ENCODE results near the gene NUBP2.

The NUBP2 gene

DNA sequence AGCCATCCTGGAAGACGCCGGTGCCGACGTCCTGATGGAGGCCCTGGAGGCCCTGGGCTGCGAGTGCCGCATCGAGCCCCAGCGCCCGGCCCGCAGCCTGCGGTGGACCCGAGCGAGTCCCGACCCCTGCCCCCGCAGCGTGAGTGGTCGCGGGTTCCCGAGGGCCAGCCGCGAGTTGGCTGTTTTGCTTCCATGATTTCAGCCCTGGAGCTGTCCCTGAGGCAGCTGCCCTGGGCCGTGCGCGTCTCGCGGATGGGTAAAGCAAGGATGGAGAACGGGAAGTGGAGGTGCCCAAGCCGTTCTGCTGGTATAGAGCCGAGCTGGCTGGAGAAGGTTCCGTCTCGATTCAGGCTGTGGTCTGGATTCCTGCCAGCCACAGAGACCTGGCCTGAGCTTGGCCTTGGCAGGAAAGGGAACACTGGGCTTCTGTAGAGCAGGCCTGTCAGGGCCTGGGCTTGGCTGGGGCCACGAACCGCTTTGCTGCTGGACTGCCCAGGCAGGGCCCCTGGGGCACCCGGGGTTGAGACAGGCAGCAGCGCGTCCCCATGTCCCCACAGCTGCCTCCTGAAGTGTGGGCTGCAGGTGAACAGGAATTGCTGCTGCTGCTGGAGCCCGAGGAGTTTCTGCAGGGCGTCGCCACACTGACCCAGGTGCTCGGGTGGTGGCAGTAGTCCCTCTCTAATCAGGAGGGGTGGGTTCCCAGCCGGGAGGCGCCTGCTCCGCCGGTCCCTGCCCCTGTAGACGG lies 8.9 kb upstream of the NUBP2 start:
- Histone ChIP-seq H3K36me3 (ENCODE audit: control insufficient read depth, insufficient read depth, low read length) (peaks cover 42% of the 10 kb centered on the region), H3K9me3 (ENCODE audit: control insufficient read depth, low read length) (no peaks in the 10 kb centered on the region), H3K4me3 (ENCODE audit: extremely low read depth, insufficient read depth, low read length, poor library complexity, severe bottlenecking) (peak overlapping the region; percentile 88), H3K4me1 (ENCODE audit: control insufficient read depth, insufficient read depth, low read length, poor library complexity, severe bottlenecking) (peaks cover 8% of the 10 kb centered on the region), H3K27ac (ENCODE audit: low read depth, low read length, severe bottlenecking) (peak overlapping the region; percentile 87)
- 26 to 34% methylated on average over 40 to 44 of the region's 45 CpGs for WGBS, 2 experiments (ENCODE audit: insufficient coverage in 2 of 2)

DNA sequence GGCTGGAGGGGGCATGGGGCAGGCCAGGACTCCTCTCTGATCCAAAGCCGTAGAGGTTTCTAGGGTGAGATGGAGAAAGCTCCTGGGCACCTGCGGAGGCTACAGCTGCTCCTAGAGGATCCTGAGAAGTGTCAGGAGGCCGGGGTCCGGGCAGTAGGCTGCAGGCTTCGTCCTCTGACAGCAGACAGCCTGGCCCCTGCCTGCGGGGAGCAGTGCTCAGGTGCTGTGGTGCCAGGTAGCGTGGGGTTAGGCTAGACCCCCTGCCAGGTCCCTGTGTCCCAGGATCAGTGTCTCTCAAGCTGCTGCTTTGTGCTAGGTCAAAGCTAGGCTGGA lies 8.3 kb upstream of the NUBP2 start:
- no peak overlapping the region for H3K27ac ChIP-seq (ENCODE audit: low read depth, low read length, severe bottlenecking)
- H3K4me3 ChIP-seq (ENCODE audit: extremely low read depth, insufficient read depth, low read length, poor library complexity, severe bottlenecking): peak overlapping the region; percentile 88
- WGBS, 2 experiments (ENCODE audit: insufficient coverage in 2 of 2): 94 to 100% methylated on average over 5 to 7 of the region's 7 CpGs
- H3K4me1 ChIP-seq (ENCODE audit: control insufficient read depth, insufficient read depth, low read length, poor library complexity, severe bottlenecking): peaks cover 8% of the 10 kb centered on the region
- no peaks in the 10 kb centered on the region for H3K9me3 ChIP-seq (ENCODE audit: control insufficient read depth, low read length)
- H3K36me3 ChIP-seq (ENCODE audit: control insufficient read depth, insufficient read depth, low read length): peaks cover 42% of the 10 kb centered on the region

DNA sequence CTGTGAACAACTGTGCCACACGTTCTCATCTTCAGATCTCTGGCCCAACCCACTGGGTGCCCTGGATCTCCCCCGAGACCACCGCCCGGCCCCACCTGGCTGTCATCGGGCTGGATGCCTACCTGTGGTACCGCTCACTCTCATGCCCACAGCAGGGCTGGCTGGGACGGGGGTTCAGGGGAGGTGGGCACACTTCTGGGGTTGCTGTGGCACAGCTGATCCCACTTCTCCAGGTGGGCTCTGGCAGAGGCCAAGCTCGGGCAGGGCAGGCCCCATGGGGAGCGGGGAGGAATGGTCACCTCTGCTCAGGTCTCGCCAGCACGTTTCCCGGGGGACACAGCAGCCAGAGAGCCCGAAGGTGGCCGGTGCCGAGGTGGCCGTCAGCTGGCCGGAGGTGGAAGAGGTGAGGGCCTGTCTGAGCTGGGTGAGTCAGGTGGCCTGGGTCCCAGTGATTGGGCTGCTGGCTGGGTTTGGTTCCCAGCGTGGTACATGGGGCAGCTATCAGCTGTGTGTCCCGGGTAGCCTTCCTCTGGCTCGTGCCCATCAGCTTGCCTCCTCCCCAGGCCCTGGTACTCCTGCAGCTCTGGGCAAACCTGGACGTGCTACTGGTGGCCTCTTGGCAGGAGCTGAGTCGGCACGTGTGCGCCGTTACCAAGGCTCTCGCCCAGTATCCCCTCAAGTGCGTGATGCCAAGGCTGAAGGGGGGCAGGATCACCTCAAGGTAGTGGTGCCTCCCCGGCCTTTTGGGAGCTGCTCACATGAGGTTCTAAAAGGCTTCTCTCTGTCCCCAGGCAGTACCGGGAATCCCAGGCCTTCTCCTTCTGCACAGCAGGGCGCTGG lies 7.5 kb upstream of the NUBP2 start:
- H3K27ac ChIP-seq (ENCODE audit: low read depth, low read length, severe bottlenecking): no peak overlapping the region
- peaks cover 50% of the 10 kb centered on the region for H3K36me3 ChIP-seq (ENCODE audit: control insufficient read depth, insufficient read depth, low read length)
- peaks cover 8% of the 10 kb centered on the region for H3K4me1 ChIP-seq (ENCODE audit: control insufficient read depth, insufficient read depth, low read length, poor library complexity, severe bottlenecking)
- H3K4me3 ChIP-seq (ENCODE audit: extremely low read depth, insufficient read depth, low read length, poor library complexity, severe bottlenecking): no peak overlapping the region
- WGBS, 2 experiments (ENCODE audit: insufficient coverage in 2 of 2): 95 to 97% methylated on average over 27 to 30 of the region's 30 CpGs
- H3K9me3 ChIP-seq (ENCODE audit: control insufficient read depth, low read length): no peaks in the 10 kb centered on the region

DNA sequence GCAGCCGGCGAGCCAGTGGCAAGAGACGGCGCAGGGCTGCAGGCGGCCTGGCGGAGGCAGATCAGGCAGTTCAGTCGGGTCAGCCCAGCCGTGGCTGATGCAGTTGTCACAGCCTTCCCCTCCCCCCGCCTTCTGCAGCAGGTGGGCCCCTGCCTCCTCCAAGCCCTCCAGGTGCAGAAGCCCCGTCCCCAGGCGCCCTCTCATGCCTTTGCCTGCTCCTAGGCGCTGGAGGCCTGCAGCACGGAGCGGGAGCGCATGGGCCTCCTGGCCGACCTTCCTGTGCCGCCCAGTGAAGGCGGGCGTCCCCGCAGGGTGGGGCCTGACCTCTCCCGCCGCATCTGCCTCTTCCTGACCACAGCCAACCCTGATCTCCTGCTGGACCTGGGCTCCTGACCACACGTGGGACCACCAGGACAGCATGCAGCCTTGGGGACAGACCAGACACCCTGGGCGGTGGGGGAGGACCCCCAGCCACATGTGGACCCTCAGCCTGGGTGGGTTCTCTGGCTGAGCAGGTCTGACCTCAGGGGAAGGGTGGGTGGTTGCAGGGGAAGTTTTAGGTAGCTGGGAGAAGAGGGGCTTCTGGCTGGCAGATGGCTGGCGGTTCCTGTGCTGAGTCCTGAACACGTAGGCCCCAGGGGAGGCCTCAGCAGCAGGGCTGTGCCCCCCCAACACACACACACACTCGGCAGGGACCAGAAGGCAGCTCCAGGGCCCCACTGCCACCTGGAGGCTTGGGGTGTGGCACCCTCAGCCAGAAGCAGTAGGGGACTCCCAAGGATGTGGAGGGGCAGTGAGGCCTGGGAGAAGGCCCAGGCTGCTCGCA lies 6.7 kb upstream of the NUBP2 start:
- WGBS, 2 experiments (ENCODE audit: insufficient coverage in 2 of 2): 93 to 96% methylated on average over 19 to 21 of the region's 28 CpGs
- Histone ChIP-seq H3K27ac (ENCODE audit: low read depth, low read length, severe bottlenecking) (no peak overlapping the region), H3K36me3 (ENCODE audit: control insufficient read depth, insufficient read depth, low read length) (peaks cover 55% of the 10 kb centered on the region), H3K4me1 (ENCODE audit: control insufficient read depth, insufficient read depth, low read length, poor library complexity, severe bottlenecking) (peaks cover 10% of the 10 kb centered on the region), H3K9me3 (ENCODE audit: control insufficient read depth, low read length) (no peaks in the 10 kb centered on the region), H3K4me3 (ENCODE audit: extremely low read depth, insufficient read depth, low read length, poor library complexity, severe bottlenecking) (no peak overlapping the region)

DNA sequence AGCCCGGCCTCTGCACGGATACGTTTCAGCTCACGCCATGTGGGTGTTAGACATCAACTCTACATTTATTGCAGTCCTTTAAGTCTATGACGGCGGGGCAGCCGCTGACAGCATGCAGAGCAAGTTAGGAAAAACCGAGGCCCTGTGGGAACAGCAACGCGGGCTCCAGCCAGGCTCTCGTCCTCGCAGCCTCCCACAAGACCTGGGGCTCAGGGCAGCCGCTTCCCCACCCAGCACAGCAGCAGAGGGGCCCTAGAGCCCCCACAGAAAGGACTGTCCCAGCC lies 6.1 kb upstream of the NUBP2 start:
- H3K4me1 ChIP-seq (ENCODE audit: control insufficient read depth, insufficient read depth, low read length, poor library complexity, severe bottlenecking): peaks cover 14% of the 10 kb centered on the region
- no peaks in the 10 kb centered on the region for H3K9me3 ChIP-seq (ENCODE audit: control insufficient read depth, low read length)
- peaks cover 57% of the 10 kb centered on the region for H3K36me3 ChIP-seq (ENCODE audit: control insufficient read depth, insufficient read depth, low read length)
- WGBS, 2 experiments (ENCODE audit: insufficient coverage in 2 of 2): 92 to 97% methylated on average over 13 of the region's 13 CpGs
- no peak overlapping the region for H3K4me3 ChIP-seq (ENCODE audit: extremely low read depth, insufficient read depth, low read length, poor library complexity, severe bottlenecking)
- H3K27ac ChIP-seq (ENCODE audit: low read depth, low read length, severe bottlenecking): no peak overlapping the region

DNA sequence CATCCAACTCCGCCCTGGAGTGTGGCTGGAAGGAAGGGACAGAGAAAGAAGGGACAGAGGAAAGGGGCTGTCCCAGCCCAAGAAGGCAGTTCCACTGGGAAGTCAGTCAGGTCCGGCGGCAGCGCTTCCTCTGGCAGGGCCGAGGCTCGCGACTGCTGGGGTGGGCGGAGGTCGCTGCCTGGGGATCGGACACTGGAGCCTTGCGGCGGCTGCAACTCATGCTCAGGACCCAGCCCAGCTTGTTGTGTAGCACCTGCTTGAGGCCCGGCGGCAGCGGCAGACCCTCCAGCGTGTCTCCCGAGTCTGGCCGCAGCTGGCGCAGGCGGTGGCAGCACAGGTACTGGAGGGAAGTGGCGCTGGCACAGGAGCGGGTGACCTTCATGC lies 5.8 kb upstream of the NUBP2 start:
- H3K4me1 ChIP-seq (ENCODE audit: control insufficient read depth, insufficient read depth, low read length, poor library complexity, severe bottlenecking): peaks cover 14% of the 10 kb centered on the region

DNA sequence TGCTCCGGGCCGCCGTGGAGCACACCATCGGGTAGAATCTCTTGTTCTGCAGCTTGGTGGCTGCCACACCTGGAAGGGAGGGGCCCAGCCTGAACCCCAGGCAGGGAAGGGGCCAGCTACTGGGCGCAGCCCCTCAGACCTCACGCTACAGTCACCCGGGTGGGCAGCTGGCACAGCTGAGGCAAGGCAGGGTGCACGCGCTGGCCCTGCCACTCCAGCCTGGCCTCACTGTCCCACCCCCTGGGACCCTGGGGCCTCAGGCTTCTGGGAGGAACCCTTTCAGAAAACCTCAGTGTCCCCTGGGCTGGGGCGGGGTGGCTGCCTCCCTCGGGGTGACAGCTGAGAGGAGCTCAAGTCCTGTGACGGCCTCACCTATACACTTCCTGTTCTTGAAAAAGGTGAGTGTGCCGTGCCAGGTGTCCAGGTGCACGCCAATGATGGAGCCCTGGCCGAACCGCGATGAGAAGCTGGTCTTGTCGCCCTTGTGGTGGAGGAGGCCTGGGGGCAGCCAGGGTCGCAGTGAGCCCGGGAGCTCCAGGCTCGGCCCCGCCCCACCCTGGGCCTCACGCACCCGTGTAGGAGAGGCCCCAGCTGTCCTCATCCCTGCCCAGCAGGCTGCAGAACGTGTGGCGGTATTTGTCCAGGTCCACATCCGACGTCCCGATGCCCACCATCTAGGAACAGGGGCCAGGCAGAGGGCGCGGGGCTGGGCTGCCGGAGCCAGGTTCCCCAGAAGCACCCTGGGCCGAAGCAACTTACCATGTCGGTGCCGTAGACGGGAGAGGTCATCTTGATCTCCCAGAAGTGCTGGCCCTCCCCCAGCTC lies 5.2 kb upstream of the NUBP2 start:
- H3K9me3 ChIP-seq (ENCODE audit: control insufficient read depth, low read length): no peaks in the 10 kb centered on the region
- WGBS, 2 experiments (ENCODE audit: insufficient coverage in 2 of 2): 94 to 97% methylated on average over 33 to 35 of the region's 36 CpGs
- no peak overlapping the region for H3K4me3 ChIP-seq (ENCODE audit: extremely low read depth, insufficient read depth, low read length, poor library complexity, severe bottlenecking)
- no peak overlapping the region for H3K27ac ChIP-seq (ENCODE audit: low read depth, low read length, severe bottlenecking)
- H3K4me1 ChIP-seq (ENCODE audit: control insufficient read depth, insufficient read depth, low read length, poor library complexity, severe bottlenecking): peaks cover 14% of the 10 kb centered on the region
- peaks cover 57% of the 10 kb centered on the region for H3K36me3 ChIP-seq (ENCODE audit: control insufficient read depth, insufficient read depth, low read length)

More for the DNA sequence above, 5.8 kb upstream of the NUBP2 start:
- Histone ChIP-seq H3K36me3 (ENCODE audit: control insufficient read depth, insufficient read depth, low read length) (peaks cover 57% of the 10 kb centered on the region), H3K27ac (ENCODE audit: low read depth, low read length, severe bottlenecking) (no peak overlapping the region), H3K4me3 (ENCODE audit: extremely low read depth, insufficient read depth, low read length, poor library complexity, severe bottlenecking) (no peak overlapping the region), H3K9me3 (ENCODE audit: control insufficient read depth, low read length) (no peaks in the 10 kb centered on the region)
- 98 to 99% methylated on average over 21 to 22 of the region's 22 CpGs for WGBS, 2 experiments (ENCODE audit: insufficient coverage in 2 of 2)

DNA sequence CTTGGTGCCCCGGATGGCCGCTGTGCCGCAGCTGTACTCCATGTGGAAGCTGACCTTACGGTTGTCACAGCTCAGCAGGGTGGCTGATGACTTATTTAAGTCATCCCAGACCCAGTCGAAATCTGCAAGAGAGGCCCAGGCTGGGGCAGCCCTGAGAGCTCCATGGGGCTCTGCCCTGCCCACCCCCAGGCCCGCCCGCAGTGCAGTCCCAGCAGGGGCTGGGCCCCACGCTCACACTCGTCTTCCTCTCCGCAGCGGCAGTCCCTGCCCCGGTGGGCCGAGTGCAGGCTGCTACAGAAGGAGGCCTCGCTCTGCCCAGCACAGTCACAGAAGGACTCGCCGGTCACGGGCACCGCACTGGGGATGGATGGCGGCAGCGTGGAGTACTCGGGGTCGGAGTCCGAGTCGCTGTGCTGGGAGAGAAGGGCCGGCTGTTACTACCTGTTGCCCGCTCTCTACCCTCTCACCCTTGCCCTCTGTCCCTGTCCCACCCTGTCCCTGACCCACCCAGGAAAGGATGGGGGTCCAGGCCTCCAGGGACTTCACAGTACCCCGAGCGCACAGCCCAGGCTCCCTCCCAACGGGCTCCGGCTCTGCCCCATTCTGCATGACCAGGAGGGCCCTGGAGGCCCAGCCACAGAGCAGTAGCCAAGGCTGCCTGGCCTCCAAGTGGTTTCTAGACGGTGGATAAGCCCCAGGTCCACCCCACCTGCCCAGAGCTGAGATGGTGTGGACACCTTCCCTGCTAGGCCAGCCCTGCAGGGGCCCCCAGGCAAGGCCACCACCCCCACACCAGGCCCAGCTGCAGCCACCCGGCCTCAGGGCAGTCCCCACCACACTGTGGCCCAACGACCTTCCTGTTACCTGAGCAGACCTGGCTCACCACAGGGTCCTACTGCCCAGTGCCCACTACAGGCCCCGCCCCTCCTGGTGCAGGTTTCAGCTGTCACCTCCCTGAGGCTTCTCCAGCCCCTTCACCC lies 4.3 kb upstream of the NUBP2 start:
- Histone ChIP-seq H3K36me3 (ENCODE audit: control insufficient read depth, insufficient read depth, low read length) (peaks cover 57% of the 10 kb centered on the region), H3K9me3 (ENCODE audit: control insufficient read depth, low read length) (no peaks in the 10 kb centered on the region), H3K4me3 (ENCODE audit: extremely low read depth, insufficient read depth, low read length, poor library complexity, severe bottlenecking) (no peak overlapping the region), H3K27ac (ENCODE audit: low read depth, low read length, severe bottlenecking) (no peak overlapping the region), H3K4me1 (ENCODE audit: control insufficient read depth, insufficient read depth, low read length, poor library complexity, severe bottlenecking) (peaks cover 14% of the 10 kb centered on the region)
- WGBS, 2 experiments (ENCODE audit: insufficient coverage in 2 of 2): 91 to 93% methylated on average over 30 to 32 of the region's 34 CpGs

DNA sequence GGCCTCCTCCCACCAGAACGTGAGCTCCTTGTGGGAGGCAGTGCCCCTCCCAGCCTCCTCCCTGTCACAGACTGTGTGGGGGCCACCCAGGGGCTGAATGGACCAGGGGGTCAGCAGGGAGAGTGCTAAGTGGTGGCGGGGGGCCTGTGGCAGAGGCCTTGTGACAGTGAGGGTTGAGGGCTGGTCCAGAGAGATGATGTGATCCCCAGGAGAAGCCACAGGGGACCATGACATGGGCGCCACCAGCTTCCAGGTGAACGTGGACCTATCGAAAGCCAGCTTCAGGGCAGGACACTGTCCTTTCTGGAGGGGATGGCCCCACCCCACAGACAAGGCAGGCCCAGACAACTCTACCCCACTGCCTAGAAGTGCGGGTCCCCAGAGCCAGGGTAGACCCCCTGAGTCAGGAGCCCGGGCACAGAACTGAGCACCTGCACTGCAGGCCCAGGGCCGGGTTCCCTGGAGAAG lies 3.5 kb upstream of the NUBP2 start:
- peaks cover 57% of the 10 kb centered on the region for H3K36me3 ChIP-seq (ENCODE audit: control insufficient read depth, insufficient read depth, low read length)
- WGBS, 2 experiments (ENCODE audit: insufficient coverage in 2 of 2): 88 to 100% methylated on average over 7 to 8 of the region's 8 CpGs
- H3K9me3 ChIP-seq (ENCODE audit: control insufficient read depth, low read length): no peaks in the 10 kb centered on the region

More for the DNA sequence above, 3.5 kb upstream of the NUBP2 start:
- Histone ChIP-seq H3K4me3 (ENCODE audit: extremely low read depth, insufficient read depth, low read length, poor library complexity, severe bottlenecking) (no peak overlapping the region), H3K27ac (ENCODE audit: low read depth, low read length, severe bottlenecking) (no peak overlapping the region), H3K4me1 (ENCODE audit: control insufficient read depth, insufficient read depth, low read length, poor library complexity, severe bottlenecking) (peaks cover 11% of the 10 kb centered on the region)

Measured in mesodermal cell (in vitro differentiated cells).